NT2/D1 (cell line): Measurements from ENCODE around the gene ELOF1.

ENCODE experiments used
- DNase-seq: peaks from one replicate; pipeline ENCODE4 v3.0.0-alpha.2; 2011; ENCODE audit warnings: low read depth, low spot score
- H3K27me3 ChIP-seq: 2 replicates; pipeline ENCODE4 v1.6.0; 2011; ENCODE audit warnings: mild to moderate bottlenecking; ENCODE audit not compliant: insufficient read length, insufficient read depth
- H3K36me3 ChIP-seq: 2 replicates; pipeline ENCODE4 v1.6.1; 2011; ENCODE audit warnings: mild to moderate bottlenecking, low read length, mixed read lengths; ENCODE audit not compliant: insufficient read depth, insufficient read length
- H3K4me1 ChIP-seq: 2 replicates; pipeline ENCODE4 v1.5.1; 2011; ENCODE audit not compliant: insufficient read depth, insufficient read length
- H3K4me3 ChIP-seq: 2 replicates; pipeline ENCODE4 v1.5.1; 2011; ENCODE audit warnings: low read depth; ENCODE audit not compliant: insufficient read length
- H3K9ac ChIP-seq: 2 replicates; pipeline ENCODE4 v1.6.0; 2011; ENCODE audit warnings: low read depth; ENCODE audit not compliant: insufficient read length
- H3K9me3 ChIP-seq: 2 replicates; pipeline ENCODE4 v1.5.1; 2011; ENCODE audit warnings: mild to moderate bottlenecking, low read length; ENCODE audit not compliant: insufficient read depth
- SUZ12 ChIP-seq: IDR thresholded peaks from 2 replicates; pipeline ENCODE4 v1.6.1; 2011; ENCODE audit not compliant: insufficient read length, insufficient read depth; ENCODE audit errors: extremely low read depth
- YY1 ChIP-seq: IDR thresholded peaks from 2 replicates; pipeline ENCODE4 v1.6.1; 2011; ENCODE audit not compliant: insufficient read length, insufficient read depth
- ZNF274 ChIP-seq: IDR thresholded peaks from 2 replicates; pipeline ENCODE4 v1.6.1; 2011; ENCODE audit warnings: mild to moderate bottlenecking, low read depth, low read length

The ELOF1 gene

DNA sequence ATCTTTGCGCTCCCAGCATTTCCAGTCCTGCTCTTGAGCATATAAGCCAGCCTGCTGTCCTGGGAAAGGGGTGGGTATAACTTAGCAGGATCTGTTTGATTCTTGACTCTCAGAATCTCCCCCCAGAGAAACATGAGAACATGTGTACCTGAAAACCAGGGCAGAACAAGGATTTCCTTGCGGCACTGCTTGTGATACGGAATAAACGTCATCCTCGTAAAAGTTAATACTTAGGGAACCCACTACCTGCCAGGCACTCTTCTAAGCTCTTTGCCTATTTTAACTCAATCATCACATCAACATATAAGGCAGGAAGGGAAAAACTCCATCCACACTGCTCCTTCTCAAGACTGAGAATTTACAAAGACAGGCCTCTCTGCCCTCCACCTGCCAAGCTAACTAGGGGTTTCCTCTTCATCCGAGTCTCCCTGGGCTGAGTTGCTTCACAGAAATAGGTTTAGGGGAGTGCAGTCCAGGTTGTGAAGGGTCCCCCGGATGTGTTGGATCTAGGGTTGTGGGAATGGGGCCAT, 54.5 kb downstream of the ELOF1 start:
- Histone ChIP-seq H3K27me3 (no peaks in the 10 kb centered on the region), H3K36me3 (peaks cover 26% of the 10 kb centered on the region), H3K4me3 (peak overlapping the region; percentile 43), H3K9me3 (no peaks in the 10 kb centered on the region), H3K4me1 (peaks cover 20% of the 10 kb centered on the region), H3K9ac (peak overlapping the region; percentile 68)
- no peak for TF ChIP-seq YY1
- TF ChIP-seq ZNF274 = no peak
- no peak for TF ChIP-seq SUZ12
- DNase-seq = no peak
